NCI-H1092 (cell line): ENCODE data around the gene MB.
"Not testable (repeated sequence)": the region's sequence is repeated elsewhere in the genome, so short reads cannot be mapped to it uniquely, and the experiment has no call there.

ENCODE experiments used
- DNase-seq: peaks from one replicate; lab custom pipeline; 2025; lab: John Stamatoyannopoulos, UW

The MB gene

DNA sequence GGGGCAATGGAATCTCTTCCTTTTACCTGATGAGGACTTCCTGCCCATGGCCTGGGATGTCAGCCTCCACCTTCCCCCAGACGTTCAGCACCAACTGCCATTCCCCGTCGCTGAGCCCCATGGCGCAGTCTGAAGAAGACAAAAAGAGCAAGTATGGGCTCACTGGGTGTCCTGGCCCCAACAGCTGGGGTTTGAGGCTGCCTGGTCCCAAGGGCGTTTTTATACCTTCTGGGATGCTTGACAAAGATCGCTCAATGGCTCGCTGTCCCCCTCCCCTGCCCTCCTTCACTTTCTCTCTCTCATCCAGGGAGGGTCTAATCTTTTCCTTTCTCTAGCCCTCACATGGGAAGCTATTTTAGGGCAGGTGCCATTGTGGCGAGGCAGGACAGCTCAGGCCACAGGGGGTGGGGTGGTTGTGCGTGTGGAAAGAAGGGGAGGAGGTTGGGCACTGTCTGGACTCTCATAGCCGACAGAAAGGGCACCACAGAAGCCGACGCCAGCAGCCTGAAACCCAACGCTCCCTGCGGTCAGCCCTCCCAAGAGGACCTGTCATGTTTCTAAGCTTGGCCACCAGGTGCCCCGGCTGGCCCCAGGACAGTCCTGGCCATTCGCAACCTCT lies at the start of gene MB:
Gene MB (minus strand): TSS at position 193 of the 619 bp plus-strand sequence. CDS start 72 bp downstream, at position 121.
- no peak for DNase-seq

DNA sequence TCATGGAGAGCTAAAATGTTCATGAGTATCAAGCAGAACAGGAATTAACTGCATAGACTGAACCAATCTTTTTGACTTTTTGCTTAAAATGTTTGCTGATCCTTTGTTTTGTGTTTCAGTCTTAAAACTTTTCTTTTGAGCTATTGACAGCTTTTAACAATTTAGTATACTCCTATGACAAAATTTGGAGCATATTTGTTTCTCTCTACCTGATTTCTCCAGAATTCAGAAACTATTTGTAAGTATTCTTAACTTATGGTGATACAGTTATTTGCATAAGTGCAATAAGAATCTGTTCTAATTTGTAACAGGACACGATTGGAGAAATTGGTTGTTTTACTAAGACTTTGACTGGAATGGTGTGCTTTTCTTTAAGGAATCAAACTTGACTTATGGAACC lies 49.6 kb upstream of the MB start:
- not testable (repeated sequence) for DNase-seq

DNA sequence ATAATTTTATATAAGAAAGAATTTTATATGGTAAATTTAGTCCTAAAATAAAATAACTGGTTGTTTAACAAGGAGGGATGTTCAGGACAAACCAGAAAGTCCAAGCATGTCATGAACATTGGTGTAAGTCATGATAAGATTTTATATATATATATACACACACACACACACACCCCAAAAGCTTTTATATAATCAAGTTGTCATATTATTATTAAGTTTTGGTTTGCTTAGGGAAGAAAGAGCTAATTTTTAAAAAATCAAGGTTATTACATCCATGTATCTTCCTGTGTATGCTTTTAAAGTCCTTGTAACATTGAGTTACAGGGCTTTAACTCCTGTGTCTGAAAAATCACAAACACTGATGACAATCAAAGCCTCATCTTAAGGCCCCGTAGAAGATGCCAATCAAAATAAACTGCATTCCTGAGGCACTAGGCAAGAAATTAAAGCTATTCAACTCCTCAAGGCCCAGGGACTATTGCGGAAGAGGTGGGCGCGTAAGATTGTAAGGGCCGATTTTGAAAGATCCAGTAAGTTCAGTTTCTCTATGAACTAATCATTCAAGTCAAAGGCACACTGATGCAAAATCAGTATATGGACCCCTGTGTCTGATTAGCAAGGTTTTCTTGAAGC lies 47.9 kb upstream of the MB start:
- DNase-seq = no peak

DNA sequence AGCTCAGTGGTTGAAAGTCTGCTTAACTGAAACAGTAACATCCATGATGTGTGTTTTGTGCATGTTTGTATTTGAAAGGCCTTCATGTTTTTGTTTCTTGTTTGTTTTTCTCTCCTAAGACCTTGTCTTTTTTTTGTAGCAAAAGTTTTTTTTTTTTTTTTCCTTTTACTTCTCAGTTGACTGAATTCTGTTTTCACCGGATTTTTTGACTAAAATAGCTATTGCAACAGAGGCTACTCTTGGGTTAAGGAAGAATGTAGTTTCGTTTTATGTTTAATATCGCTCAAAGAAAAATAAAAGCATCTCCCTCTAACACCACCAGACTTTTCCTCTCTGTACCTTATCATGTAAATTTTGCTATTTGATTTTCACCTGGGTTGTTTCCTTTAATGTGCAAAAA lies 46.2 kb upstream of the MB start:
- DNase-seq = no peak

DNA sequence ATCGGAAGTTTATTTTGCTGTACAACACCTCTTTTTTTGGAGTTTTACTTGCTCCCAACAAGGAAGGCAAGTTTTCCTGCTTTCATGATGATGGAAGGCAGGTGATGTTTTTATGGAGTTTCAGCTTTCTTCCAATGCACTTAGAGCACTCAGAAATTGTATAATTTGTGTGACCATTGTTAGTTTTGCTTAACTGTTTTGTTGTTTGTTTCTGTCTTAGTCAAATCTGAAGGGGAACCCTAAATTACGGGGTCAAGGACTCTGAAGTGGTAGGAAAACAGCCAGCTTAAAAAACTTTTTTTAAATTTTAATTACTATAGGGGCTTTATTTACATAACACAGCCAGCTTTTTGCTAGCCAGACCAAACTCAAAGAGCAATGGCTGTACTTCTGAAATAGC lies 45.8 kb upstream of the MB start:
- no peak for DNase-seq

DNA sequence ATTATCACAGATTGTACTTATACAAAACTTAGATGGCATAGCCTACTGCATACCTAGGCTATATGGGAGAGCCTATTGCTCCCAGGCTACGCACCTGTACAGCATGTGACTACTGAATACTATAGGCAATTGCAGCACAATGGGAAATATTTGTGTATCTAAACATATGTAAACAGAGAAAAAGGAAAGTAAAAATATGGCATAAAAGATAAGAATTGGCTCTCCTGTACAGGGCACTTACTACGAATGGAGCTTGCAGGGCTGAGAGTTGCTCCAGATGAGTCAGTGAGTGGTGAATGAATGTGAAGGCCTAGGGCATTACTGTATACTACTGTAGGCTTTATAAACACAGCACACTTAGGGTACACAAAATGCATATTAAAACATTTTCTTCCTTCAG lies 44.3 kb upstream of the MB start:
- DNase-seq = no peak

DNA sequence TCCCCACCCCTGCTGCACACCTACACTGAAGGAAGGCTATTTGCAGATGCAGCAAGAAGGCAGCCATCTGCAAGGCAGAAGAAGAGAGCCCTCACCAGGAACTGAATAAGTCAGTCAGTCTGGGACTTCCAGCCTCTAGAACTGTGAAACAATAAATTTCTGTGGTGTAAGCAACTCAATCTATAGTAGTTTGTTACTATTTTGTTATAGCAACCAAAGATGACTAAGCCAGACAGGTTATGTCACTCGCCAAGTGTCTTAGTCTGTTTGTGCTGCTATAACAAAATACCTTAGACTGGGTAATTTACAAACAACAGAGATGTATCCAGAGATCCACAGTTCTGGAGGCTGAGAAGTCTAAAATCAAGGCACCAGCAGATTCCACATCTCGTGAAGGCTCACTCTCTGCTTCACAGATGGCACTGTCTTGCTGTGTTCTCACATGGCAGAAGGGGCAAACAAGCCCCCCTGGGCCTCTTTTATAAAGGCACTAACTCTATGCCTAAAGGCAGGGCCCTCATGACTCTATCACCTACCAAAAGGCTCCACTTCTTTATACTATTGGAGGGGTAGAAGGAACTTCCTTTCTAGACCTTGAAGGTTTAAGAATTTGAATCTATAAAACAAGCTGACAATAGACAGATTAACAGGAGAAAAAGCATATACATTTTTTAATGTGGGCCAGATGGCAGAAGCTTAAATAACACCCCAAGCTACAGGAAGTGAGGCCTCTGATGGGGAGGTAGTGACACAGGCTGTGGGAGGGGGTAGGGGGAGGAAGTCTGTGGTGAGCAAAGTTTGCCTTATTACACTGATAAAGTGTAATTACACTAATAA lies 43.4 kb upstream of the MB start:
- no peak for DNase-seq

DNA sequence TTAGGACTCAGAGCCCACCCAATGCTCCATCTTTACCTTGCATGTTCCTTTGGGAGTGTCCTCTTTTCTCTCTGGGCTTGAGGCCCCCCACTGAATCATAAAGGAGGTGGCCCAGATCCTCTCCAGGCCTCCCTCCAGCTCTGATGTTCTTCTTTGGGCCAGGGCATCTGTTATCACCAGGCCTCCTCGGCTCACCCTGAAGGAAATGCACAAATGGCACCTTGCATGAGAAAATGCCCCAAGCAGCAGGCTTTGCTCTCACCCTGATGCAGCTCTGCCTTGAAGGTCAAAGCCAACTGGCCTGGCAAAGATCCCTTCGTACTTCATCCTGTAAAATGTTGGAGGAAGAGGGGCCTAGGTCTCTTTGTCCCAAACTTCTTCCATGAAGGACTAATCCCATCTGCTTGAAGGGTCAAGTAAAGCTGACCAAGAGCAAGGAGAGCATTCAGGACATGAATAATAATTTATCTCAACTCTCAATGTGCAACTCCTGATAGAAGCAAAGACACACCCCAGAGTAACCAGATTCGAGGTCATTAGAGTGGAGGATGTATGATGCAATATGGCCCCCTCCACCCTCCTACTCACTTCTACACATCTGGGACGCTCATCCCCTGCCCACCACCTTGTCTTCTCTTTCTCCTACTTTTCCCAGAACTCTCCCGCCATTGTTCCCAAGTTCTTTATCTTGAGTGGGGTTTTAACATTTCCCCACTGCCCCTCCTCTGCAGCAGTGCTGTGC lies 40.6 kb upstream of the MB start:
- no peak for DNase-seq

DNA sequence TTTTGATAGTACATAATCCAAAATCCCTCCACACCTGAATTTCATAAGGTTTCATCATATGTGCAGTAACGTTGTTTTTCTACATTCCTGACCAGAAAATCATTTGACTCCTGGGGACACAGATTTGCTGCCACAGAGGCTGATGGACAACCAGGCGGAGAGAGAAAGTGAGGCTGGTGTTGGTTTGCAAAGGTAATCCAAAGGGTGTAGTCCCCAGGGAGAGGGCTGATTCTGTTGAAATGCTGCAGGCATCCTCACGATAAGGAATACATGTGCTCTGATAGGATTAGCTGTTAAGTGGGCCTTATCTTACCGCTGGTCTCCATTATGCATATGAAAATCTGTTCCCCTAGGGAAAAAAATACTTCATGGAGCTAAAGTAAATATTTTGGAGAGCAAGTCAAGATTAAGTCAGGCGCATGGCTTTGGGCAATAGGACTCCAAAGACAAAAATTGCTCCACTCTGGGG lies 39.2 kb upstream of the MB start:
- DNase-seq = no peak

DNA sequence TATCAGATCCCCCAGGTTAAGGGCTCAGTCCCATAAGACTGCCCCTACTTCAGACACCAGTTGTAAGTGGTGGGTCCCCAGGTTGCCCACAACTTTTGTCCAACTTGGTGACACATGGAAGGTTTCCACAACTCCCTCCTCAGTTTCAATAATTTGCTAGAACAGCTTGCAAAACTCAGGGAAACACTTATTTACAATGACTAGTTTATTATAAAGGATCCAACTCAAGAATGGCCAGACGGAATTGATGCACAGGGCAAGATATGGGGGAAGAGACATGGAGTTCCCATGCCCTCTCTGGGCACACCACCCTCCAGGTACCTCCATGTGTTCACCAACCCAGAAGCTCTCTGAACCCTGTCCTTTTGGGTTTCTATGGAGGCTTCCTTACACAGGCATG lies 36.7 kb upstream of the MB start:
- no peak for DNase-seq

DNA sequence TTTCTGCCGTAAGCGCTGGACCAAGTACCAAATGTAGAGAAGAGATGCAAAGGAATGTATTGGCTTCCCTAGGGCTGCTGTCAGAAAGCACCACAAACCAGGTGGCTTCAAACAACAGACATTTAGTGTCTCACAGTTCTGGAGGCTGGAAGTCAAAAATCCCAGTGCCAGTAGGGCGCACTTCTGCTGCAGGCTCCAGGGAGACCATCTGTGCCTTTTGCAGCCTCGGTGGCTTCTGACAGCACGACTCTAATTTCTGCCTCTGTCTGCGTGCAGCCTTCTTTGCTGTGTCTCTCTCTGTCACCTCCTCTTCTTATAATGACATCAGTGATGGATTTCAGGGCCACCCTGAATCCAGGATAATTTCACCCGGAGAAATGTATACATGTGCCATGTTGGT lies 34.0 kb upstream of the MB start:
- no peak for DNase-seq

DNA sequence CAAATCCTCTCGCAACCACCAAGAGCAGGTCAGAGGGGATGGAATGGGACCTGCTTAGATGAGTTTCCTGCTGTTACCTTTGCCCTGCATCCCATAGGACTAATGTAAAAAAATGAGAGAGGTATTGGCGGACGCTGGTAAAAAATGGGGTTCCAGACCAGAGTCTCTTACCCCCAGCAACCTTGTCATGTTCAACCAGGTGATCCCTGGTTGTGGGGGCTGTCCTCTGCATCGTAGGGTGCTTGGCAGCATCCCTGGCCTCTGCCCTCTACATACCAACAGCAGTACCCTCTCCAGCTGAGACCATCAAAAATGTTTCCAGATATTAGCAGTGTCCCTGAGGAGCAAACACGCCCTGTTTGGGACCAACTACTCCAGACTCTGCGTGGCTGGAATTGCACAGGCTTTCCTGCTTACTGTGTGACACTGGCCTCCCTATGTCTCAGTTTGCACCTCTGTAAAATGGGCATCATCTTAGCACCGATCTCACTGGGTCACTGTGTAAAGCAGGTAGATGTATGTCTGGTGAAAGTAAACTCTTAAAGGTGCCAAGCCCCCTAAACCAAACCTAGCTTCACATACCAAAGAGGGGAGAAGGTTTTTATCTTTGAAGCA lies 32.6 kb upstream of the MB start:
- DNase-seq = no peak

DNA sequence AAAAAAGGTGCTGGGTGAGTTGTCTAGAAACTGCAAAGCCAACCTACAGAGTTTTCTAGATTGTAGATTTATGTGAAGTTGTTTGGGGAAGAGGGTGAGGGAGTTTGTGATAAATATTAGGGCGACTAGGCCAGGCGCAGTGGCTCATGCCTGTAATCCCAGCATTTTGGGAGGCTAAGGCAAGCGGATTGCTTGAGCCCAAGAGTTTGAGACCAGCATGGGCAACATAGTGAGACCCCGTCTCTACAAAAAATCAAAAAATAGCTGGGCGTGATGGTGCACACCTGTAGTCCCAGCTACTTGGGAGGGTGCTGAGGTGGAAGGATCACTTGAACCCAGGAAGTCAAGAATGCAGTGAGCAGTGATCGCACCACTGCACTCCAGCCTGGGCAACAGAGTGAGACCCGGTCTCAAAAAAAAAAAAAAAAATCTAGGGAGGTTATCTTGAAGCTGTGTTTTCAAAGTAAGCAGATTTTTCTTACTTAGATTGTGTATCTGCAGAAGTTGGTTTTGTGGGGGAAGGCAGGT lies 32.0 kb upstream of the MB start:
- DNase-seq = no peak

DNA sequence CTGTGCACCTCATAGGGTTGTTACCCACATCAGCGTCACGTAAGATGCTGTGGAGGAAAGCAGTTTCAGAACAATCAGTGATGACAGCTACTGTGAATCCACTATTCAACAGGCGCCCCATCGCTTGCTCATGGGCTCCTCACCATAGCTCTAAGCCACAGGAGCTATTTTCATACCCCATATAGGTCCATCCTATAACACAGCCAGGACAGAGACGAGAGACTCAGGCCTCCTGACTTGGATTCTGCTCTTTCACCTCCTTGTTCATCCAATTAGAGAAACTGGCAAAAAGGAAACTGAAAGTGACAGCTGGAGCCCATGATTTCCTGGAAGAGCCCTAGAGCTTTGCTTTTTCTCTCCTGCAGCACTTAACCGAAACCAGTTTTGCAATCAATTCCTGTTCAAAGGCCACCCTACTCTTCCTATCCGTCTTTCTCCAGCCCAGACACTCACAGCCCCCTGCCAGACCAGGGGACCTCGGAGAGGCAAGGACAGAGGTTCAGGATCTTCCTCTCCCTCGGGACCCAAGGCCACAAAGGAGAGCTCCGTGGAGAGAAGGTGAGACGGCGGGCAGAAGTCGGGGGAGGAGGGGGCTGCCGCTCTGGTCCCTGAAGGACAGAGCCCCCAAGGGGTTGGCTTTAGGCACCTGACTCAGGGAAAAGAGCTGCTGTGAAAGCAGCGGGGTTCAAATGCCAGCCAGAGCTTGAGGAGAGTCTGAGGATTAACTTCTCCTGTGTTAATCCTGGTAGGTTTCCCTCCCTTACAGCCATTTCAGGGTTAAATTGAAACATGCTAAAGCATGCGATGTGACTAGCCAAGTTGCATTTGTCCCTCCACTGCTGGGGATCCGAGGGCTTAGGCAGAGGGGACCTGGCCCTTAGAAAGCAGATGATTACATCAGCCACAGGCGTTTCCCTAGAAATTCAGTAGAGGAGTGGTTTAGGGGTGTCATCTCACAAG lies 31.2 kb upstream of the MB start, which contains the start of gene APOL6:
Gene APOL6 (plus strand): TSS at position 381 of the 960 bp plus-strand sequence. CDS start 7,980 bp downstream, outside the sequence.
- DNase-seq = no peak

DNA sequence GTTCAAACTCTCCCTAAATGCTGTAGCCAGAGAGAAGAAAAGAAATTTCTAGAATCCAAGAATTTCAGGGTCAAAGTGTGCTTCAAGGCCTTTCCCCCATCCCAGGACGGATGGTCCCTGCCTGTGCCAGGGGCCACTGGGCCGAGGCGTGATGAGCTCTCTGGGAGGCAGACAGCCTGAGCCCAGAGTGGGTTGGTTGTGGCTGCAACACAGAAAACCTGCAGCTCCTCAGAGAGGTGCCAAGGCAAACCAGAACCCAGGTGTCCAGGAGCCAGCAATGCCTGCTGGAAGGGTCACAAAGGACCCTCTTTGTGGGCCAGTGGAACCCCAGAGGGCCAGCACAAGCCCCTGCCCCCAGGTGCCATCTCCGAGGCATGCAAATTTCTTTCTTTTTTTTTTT lies 28.5 kb upstream of the MB start:
- DNase-seq = no peak

DNA sequence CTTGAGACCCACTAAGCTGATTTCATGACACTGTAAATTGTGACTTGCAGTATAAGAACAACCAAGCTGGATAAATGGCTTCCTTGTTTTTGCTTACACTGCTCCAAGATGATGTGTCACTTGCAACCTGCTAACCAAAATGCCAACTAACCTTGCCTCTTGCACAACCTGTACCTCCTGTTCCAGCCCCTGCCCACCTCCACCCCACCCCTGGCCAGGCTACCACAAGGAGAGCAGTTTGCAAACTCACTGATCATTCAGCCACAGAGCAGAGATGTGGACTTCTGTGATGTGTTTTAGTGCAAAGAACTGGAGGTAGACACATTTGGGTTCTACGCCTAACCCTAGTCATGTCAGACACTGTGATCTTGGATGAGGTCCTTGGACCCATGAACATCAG lies 26.9 kb upstream of the MB start:
- no peak for DNase-seq

DNA sequence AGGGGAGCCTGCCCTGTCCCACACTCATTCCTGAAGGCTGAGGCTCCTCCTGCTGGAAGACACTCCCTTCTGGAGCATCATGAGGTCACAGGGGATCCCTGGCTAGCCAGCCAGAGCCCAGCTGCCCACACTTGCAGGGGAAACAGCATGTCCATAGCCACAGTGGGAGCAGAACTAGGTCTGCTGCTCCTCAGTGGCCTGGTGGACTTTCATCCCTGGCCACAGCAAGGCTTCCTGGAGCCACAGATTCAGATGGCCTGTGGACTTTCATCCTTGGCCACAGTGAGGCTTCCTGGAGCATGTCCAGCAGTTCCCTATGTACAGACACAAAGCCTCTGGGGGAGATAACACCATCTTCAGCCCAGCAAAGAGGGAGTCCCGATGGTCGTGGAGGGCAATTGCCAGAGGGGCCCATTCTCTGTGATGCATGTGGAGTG lies 25.2 kb upstream of the MB start:
- no peak for DNase-seq

DNA sequence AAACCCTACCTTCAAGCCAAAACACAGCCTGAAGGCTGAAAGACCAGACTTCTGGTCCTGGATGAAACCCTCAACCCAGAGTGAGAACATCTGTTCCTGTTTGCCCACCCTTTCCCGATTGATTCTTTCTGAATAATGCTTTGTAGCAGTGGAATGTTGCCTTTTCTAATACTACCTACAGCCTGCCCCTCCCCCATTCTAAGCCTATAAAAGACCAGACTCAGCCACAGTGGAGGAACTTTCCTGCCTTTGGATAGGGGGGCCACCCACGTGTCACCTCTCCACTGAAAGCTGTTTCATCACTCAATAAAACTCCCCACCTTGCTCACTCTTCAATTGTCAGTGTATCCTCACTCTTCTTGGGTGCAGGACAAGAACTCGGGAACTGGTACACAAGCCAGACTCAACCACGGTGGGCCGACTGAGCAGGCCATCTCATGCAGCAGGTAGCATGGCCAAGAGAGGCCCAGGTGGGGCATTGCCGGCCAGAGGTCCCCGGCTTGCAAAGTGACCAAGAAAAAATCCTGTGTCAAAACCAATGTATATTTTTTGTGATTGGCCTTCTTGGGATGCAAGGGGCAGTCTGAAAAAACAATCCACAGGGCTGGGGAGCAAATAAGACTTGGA lies 24.5 kb upstream of the MB start:
- no peak for DNase-seq

DNA sequence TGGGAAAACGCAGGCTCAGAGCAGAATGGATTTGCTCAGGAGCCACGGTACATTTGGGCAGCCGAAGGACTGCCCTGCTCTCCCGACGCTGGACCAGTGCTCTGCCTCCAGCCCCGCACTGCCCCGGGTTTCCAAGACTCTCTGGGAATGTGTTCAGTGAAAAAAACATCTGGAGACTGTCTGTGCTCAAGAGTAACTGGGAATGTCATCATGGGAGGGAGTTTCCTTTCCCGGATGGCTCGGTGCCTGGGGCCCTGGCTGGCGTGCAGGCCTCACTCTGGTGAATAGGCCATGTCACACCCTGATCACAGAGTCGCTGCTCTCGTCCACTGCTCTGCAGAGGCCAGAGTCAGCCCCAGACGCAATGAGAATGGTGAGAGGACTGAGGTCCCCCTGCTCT lies 21.3 kb upstream of the MB start:
- DNase-seq = no peak

DNA sequence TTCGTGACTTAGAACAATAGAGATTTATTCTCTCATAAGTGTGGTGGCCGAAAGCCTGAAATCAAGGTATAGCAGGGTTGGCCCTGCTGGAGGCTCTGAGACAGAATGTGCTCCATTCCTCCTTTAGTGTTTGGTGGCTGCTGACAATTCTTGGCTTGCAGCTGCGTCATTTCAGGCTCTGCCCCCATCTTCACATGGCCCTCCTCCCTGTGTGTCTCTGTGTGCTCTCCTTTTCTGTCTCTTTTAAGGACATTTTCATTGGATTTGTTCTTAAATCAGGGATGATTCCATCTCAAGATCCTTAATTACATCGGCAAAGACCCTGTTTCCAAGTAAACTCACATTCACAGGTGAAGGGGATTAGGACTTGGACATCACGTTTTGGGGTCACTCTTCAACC lies 20.9 kb upstream of the MB start:
- no peak for DNase-seq
